Neural progenitor cell (in vitro differentiated cells): ENCODE data around the gene MEGF8. TPM values are rescaled to one million over a fixed set of nuclear protein-coding genes. Genes with fewer than 3 reads are reported as not detected.

Source experiments
- DNase-seq: peaks from one replicate; pipeline ENCODE4 v3.0.0-alpha.2; 2016; ENCODE audit warnings: low spot score
- H2AFZ ChIP-seq: fragments of 200-600 bp; sonication (generic); replicated peaks from 2 replicates; pipeline ENCODE4 v1.6.1; 2016; ENCODE audit warnings: antibody characterized with exemption
- H3F3A ChIP-seq: fragments of 200-600 bp; sonication (generic); 2 replicates; pipeline ENCODE4 v1.6.1; 2016; ENCODE audit warnings: antibody characterized with exemption, low read depth
- H3K27ac ChIP-seq: fragments of 200-600 bp; sonication (generic); 2 replicates; pipeline ENCODE4 v1.5.1; 2016; ENCODE audit warnings: mild to moderate bottlenecking
- H3K27me3 ChIP-seq: fragments of 200-600 bp; sonication (generic); 2 replicates; pipeline ENCODE4 v1.6.1; 2016; ENCODE audit warnings: mild to moderate bottlenecking, moderate library complexity
- H3K36me3 ChIP-seq: fragments of 200-600 bp; sonication (generic); 2 replicates; pipeline ENCODE4 v1.5.1; 2016
- H3K4me1 ChIP-seq: fragments of 200-600 bp; sonication (generic); 2 replicates; pipeline ENCODE4 v1.6.1; 2016; ENCODE audit warnings: mixed run types
- H3K4me2 ChIP-seq: fragments of 200-600 bp; sonication (generic); 2 replicates; pipeline ENCODE4 v1.6.1; 2016
- H3K4me3 ChIP-seq: fragments of 200-600 bp; sonication (generic); 2 replicates; pipeline ENCODE4 v1.5.1; 2016
- H3K79me2 ChIP-seq: fragments of 200-600 bp; sonication (generic); 2 replicates; pipeline ENCODE4 v1.6.1; 2016; ENCODE audit warnings: low read depth
- H3K9ac ChIP-seq: fragments of 200-600 bp; sonication (generic); 2 replicates; pipeline ENCODE4 v1.6.1; 2016
- H3K9me3 ChIP-seq: fragments of 200-600 bp; sonication (generic); 2 replicates; pipeline ENCODE4 v1.5.1; 2016; ENCODE audit warnings: low read depth
- H4K20me1 ChIP-seq: fragments of 200-600 bp; sonication (generic); 2 replicates; pipeline ENCODE4 v1.6.1; 2016; ENCODE audit warnings: low read depth
- H3K27ac Mint-ChIP-seq: 3 replicates; pipeline ENCODE4 v1.8.0; 2021; ENCODE audit warnings: mixed read lengths
- H3K27me3 Mint-ChIP-seq: 2 replicates; pipeline ENCODE4 v1.8.0; 2022; ENCODE audit warnings: low read depth, mild to moderate bottlenecking, inconsistent platforms, moderate library complexity, mixed read lengths; ENCODE audit not compliant: insufficient read depth
- H3K36me3 Mint-ChIP-seq: 3 replicates; pipeline ENCODE4 v1.8.0; 2021; ENCODE audit warnings: mixed read lengths
- H3K4me1 Mint-ChIP-seq: 3 replicates; pipeline ENCODE4 v1.8.0; 2021; ENCODE audit warnings: mixed read lengths
- H3K4me3 Mint-ChIP-seq: 3 replicates; pipeline ENCODE4 v1.8.0; 2021; ENCODE audit warnings: mild to moderate bottlenecking, moderate library complexity, mixed read lengths
- H3K9me3 Mint-ChIP-seq: 3 replicates; pipeline ENCODE4 v1.8.0; 2020; ENCODE audit warnings: mixed read lengths
- EZH2 ChIP-seq: fragments of 200-600 bp; sonication (generic); IDR thresholded peaks from 2 replicates; pipeline ENCODE4 v1.6.1; 2017; ENCODE audit warnings: antibody characterized with exemption, mild to moderate bottlenecking, moderate library complexity
- EZH2phosphoT487 ChIP-seq: fragments of 200-600 bp; sonication (generic); IDR thresholded peaks from 2 replicates; pipeline ENCODE4 v1.6.1; 2017; ENCODE audit warnings: antibody characterized with exemption
- total RNA-seq: library from RNA; depleted of rRNA; stranded (reverse); fragments of >200 nt; gene quantifications from 2 replicates; pipeline ENCODE4 v1.2.3, GENCODE V29; 2015; ENCODE audit warnings: low replicate concordance
- TF ChIP-seq, protein P1 (sequence below): fragments of 200-600 bp; sonication (generic); IDR thresholded peaks from 2 replicates; pipeline ENCODE4 v1.5.1; 2017; ENCODE audit warnings: antibody characterized with exemption, mild to moderate bottlenecking

The MEGF8 gene
- total RNA-seq, 1 donor from 2014 or later: 7.3 TPM

DNA sequence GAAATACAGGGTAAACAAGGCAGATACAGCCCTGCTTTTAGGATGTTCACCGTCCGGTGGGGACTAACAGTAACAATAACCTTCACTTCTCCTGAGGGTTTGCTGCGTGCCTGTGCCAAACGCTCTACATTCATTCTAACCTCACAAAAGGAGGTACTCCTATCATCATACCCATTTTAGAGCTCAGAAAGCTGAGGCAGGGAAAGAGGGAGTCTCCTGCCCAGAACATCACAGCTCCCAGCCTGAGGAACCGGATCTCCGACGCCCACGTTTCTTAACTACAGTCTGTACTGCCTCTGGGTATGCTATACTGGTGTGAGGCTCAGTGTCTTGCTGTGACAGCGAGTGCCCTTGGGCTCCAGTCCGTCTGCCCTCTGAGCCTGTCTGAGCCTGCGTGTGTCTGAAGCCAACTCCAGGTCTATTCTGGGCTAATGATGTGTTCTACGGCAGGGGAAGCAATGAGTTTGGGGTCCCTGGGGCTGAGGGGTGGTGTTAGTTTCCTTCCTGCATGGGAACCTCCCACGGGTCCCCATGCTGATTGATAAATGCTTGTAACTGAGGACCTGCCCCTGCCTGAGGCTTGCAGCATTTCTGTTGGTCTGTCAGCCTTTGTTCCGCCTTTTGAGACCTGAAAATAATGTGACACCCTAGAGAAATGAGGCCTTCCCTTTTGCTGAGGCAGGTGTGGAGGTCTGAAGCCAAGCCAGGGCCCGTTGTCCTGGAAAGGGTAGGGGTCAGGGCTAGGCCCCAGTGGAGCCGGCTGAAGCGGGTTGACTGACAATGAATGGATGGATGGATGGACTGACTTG, 96.9 kb downstream of the MEGF8 start:
- H3K79me2 ChIP-seq: no peaks in the 10 kb centered on the region
- no peak overlapping the region for H2AFZ ChIP-seq
- H3K27ac ChIP-seq: no peak overlapping the region
- H3K36me3 ChIP-seq: no peaks in the 10 kb centered on the region
- DNase-seq: no peak
- H3K27me3 ChIP-seq: peaks cover 54% of the 10 kb centered on the region
- peaks cover 31% of the 10 kb centered on the region for H3F3A ChIP-seq
- Mint-ChIP-seq H3K9me3 (no peaks in the 10 kb centered on the region), H3K36me3 (peaks cover 4% of the 10 kb centered on the region), H3K27ac (peak overlapping the region; percentile 90), H3K27me3 (peaks cover 10% of the 10 kb centered on the region), H3K4me1 (peaks cover 24% of the 10 kb centered on the region), H3K4me3 (peak overlapping the region; percentile 94)
- no peak overlapping the region for H3K9ac ChIP-seq
- H4K20me1 ChIP-seq: peaks cover 52% of the 10 kb centered on the region
- H3K9me3 ChIP-seq: no peaks in the 10 kb centered on the region
- peak overlapping the region; percentile 90 for H3K4me2 ChIP-seq
- H3K4me3 ChIP-seq: peak overlapping the region; percentile 62
- H3K4me1 ChIP-seq: peaks cover 16% of the 10 kb centered on the region
- TF ChIP-seq EZH2 (no peak), EZH2phosphoT487 (no peak)
- TF ChIP-seq, protein P1, sequence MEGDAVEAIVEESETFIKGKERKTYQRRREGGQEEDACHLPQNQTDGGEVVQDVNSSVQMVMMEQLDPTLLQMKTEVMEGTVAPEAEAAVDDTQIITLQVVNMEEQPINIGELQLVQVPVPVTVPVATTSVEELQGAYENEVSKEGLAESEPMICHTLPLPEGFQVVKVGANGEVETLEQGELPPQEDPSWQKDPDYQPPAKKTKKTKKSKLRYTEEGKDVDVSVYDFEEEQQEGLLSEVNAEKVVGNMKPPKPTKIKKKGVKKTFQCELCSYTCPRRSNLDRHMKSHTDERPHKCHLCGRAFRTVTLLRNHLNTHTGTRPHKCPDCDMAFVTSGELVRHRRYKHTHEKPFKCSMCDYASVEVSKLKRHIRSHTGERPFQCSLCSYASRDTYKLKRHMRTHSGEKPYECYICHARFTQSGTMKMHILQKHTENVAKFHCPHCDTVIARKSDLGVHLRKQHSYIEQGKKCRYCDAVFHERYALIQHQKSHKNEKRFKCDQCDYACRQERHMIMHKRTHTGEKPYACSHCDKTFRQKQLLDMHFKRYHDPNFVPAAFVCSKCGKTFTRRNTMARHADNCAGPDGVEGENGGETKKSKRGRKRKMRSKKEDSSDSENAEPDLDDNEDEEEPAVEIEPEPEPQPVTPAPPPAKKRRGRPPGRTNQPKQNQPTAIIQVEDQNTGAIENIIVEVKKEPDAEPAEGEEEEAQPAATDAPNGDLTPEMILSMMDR: no peak

GRCh38 chr19:42422901-42423461, 97.5 kb downstream of the MEGF8 start:
- H3K36me3 ChIP-seq: no peaks in the 10 kb centered on the region
- no peak overlapping the region for H3K27ac ChIP-seq
- H3K9ac ChIP-seq: no peak overlapping the region
- peaks cover 18% of the 10 kb centered on the region for H3K4me1 ChIP-seq
- no peak for DNase-seq
- H4K20me1 ChIP-seq: peaks cover 52% of the 10 kb centered on the region
- H3K27me3 ChIP-seq: peaks cover 54% of the 10 kb centered on the region
- H3K27me3 Mint-ChIP-seq: peaks cover 10% of the 10 kb centered on the region
- peak overlapping the region; percentile 90 for H3K27ac Mint-ChIP-seq
- H3F3A ChIP-seq: peaks cover 33% of the 10 kb centered on the region
- peaks cover 24% of the 10 kb centered on the region for H3K4me1 Mint-ChIP-seq
- no peaks in the 10 kb centered on the region for H3K79me2 ChIP-seq
- H3K4me2 ChIP-seq: peak overlapping the region; percentile 90
- no peaks in the 10 kb centered on the region for H3K9me3 ChIP-seq
- H3K4me3 Mint-ChIP-seq: peak overlapping the region; percentile 94
- H3K36me3 Mint-ChIP-seq: peaks cover 4% of the 10 kb centered on the region
- TF ChIP-seq, protein P1: no peak
- TF ChIP-seq EZH2phosphoT487: no peak
- no peak for TF ChIP-seq EZH2
- H2AFZ ChIP-seq: peak overlapping the region; percentile 78
- peak overlapping the region; percentile 62 for H3K4me3 ChIP-seq
- no peaks in the 10 kb centered on the region for H3K9me3 Mint-ChIP-seq

DNA sequence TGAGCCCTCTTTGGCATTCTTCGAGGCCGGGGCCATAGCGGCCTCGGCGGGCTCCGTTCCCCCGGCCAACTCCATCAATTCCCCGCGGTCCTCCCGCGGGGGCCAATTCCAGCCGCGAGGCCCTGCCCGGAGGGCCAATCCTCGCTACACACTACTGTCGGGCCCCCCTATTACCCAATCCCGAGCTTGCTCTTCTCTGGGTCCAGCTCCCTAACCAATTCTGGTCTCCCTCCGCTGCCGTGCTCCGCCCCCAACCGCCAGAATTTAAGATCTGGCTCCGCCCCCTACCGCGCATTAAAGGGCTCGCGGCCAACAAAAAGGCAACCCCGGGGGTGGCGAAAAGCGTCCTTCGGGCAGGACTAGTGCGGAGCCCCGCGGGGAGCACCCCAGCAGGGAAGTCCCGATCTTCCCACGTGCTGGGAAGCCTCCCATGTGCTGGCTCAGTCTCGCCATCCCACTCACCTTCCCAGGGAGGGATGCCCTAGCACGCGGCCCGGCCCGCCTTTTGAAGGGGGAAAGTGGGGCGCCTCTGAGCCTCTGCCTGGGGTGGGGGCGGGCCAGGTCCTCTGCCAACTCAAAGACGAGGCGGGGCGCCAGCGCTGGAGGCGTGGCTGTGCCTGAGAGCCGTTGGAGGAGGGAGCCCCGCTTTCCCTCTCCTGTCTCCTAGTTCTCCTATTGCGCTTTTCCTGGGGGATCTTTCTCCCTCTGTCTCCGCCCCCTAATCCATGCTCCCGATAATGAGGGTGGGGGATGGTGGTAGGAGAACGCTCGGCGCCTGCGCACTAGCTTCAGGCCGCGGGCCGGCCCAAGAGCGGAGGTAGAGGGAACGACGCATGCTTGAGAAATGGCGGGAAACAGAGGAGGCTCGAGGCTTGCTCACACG, 98.3 kb downstream of the MEGF8 start:
- H3K9ac ChIP-seq: no peak overlapping the region
- Mint-ChIP-seq H3K4me3 (peak overlapping the region; percentile 94), H3K27me3 (peaks cover 10% of the 10 kb centered on the region), H3K9me3 (no peaks in the 10 kb centered on the region), H3K4me1 (peaks cover 27% of the 10 kb centered on the region), H3K27ac (no peak overlapping the region), H3K36me3 (peaks cover 1% of the 10 kb centered on the region)
- peak overlapping the region; percentile 62 for H3K4me3 ChIP-seq
- H3K79me2 ChIP-seq: no peaks in the 10 kb centered on the region
- H3K9me3 ChIP-seq: no peaks in the 10 kb centered on the region
- peaks cover 40% of the 10 kb centered on the region for H3F3A ChIP-seq
- no peak overlapping the region for H3K27ac ChIP-seq
- H3K27me3 ChIP-seq: peaks cover 54% of the 10 kb centered on the region
- DNase-seq: peak; percentile 92
- H4K20me1 ChIP-seq: peaks cover 50% of the 10 kb centered on the region
- no peaks in the 10 kb centered on the region for H3K36me3 ChIP-seq
- H3K4me2 ChIP-seq: peak overlapping the region; percentile 90
- no peak for TF ChIP-seq EZH2phosphoT487
- TF ChIP-seq, protein P1: no peak
- TF ChIP-seq EZH2: no peak
- peak overlapping the region; percentile 78 for H2AFZ ChIP-seq
- peaks cover 26% of the 10 kb centered on the region for H3K4me1 ChIP-seq
